NCI-H146 treated with DMSO at 0.1 percent for 48 hours (cell line): ENCODE results near the gene CTF1.
"Not testable (repeated sequence)": the region's sequence is repeated elsewhere in the genome, so short reads cannot be mapped to it uniquely, and the experiment has no call there.

ENCODE experiments used
- DNase-seq: peaks from one replicate; lab custom pipeline; 2025; ENCODE audit not compliant: unreplicated experiment; lab: John Stamatoyannopoulos, UW

CTF1 gene

DNA sequence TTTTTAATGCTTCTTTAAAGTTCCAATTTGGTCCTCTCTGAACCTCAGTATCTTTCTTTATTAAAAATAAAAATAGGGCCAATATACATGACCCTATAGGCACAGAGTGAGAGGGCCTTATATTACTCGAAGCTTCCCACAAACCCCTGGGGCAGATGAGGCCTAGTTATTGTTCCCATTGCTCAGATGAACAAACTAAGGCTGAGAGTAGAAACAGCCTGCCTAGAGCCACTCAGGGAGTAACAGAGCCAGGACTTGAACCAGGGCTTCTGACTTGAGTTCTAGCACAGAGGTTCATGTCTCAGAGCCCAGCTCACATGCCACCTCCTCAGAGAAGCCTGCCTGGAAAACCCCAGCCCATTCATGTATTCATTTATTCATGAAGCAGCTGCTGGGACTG lies 10.3 kb upstream of the CTF1 start:
- DNase-seq = no peak

DNA sequence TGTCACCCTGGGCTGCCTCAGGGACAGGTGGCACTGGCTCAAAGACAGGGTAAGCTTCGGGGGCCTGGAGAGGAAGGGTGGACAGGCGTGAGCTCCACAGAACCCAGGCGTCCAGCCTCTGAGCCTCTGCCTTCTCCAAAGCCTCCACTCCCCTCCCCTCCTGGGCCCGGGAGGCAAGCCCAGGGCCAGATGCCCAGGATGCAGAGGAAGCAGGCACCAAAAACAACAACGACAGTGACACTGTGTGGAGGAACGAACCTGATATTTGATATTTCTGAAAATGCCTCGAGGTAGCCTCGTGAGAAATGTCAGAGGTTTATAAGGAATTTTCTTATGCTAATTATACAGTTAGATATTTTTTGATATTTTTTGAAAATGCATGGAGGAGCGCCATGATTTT lies 8.5 kb upstream of the CTF1 start:
- DNase-seq = no peak

DNA sequence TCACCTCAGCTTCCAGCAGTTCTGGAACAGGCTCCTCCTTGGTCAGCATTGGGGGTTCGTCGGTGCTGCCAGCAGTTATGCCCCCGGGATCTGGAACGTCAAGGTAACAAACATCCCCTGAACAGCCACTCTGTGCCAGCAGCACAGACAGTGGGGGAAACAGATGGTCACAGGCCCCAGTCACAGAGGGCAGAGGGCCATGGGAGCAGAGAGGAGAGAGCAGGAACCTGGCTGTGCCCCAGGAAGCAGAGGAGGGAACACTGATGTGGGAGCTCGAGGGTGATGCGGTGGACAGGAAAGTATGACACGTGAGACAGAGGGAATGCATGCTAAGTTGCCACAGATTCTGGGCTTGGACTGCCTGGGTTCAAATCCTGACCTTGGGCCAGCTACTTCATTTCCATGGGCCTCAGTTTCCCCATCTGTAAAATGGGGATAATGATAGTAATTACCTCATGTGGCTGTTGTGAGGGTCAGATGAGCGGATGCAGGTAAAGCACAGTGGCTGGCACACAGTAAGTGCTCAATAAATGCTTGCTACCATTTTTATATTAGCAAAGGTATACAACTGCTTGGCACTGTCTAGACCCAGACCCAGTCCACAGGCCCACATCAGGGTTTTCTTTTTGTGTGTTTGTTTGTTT lies 7.4 kb upstream of the CTF1 start:
- DNase-seq = no peak

DNA sequence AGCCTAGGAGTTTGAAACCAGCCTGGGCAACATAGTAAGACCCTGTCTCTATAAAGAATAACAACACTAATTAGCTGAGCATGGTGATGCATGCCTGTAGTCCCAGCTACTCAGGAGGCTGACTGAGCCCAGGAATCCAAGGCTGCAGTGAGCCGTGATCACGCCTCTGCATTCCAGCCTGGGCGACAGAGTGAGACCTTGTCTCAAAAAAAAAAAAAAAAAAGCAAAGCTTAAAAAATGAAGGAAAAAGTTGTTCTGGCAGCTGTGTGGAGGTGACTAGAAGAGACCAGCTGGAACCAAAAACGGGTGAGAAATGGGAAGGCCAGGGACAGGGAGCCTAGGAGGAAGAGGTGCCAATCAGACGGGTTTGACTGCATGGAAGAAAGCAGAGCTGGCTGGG lies 6.7 kb upstream of the CTF1 start:
- no peak for DNase-seq

DNA sequence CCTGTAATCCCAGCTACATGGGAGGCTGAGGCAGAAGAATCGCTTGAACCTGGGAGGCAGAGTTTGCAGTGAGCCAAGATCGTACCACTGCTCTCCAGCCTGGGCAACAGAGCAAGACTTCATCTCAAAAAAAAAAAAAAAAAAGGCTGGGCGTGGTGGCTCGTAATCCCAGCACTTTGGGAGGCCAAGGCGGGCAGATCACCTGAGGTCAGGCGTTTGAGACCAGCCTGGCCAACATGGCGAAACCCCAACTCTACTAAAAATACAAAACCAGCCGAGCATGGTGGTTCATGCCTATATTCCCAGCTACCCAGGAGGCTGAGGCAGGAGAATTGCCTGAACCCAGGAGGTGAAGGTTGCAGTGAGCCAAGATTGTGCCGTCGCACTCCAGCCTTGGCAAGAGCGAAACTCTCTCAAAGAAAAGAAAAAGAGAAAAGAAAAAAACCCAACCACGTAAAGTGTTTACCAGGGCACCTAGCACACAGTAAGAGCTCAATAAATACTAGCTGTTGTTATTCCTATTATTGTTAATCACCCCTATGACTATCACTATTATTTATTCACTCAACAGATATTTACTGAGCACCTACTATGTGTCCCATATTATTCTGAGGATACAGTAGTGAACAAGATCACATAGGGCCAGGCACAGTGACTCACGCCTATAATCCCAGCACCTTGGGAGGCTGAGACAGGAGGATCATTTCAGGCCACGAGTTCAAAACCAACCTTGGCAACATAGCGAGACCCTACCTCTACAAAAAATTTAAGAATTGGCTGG lies 5.2 kb upstream of the CTF1 start:
- not testable (repeated sequence) for DNase-seq

DNA sequence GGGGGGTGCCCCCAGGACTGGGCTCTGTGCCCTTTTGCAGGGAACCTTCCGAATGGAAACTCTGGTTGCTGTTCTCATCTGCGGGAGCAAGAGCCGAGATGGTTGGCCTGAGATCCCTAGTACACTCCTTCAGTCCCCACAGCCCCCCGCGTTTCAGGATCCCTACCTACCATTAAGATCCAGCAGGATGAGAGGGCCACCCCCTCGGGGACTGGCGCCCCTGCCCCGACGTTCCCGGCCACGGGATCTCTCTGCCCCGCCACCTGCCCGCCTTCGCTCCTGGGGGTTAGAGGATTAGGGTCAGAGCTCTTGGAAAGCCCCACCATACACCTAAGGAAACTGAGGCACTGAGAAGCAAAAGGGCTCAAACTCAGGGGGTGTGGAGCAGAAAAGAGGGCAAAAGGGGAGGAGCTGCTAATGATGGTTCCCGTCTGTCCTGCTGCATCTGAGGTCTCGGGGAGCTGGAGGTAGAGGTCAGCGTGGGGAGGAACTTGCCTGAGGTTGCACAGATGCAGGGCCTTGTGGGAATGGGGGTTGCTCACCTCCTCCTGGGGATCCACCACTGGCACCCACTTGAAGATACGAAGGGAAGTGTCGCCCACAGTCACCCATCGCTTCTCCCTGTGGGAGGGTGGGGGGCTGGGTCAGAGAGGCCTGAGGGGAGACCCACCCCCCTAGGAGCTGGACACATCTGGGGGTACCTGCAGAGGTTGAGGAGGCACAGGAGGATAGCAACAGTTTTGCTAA lies 3.6 kb upstream of the CTF1 start:
- no peak for DNase-seq

DNA sequence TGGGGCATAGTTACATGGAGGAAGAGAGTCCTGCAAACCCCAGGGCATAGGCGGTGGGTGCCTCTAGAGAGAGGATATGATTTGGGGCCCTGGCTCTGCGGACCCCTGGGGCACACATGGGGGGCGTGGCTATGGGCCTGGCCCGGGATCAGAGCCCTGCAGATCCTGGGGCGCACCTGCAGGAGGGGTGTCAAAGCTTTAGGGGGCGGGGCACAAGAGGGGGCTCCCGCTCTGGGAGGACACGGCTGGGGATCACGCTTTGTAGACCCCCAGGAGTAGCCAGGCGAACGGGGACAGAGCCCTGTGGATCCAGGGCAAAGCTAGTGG lies 3.0 kb upstream of the CTF1 start:
- DNase-seq = no peak

DNA sequence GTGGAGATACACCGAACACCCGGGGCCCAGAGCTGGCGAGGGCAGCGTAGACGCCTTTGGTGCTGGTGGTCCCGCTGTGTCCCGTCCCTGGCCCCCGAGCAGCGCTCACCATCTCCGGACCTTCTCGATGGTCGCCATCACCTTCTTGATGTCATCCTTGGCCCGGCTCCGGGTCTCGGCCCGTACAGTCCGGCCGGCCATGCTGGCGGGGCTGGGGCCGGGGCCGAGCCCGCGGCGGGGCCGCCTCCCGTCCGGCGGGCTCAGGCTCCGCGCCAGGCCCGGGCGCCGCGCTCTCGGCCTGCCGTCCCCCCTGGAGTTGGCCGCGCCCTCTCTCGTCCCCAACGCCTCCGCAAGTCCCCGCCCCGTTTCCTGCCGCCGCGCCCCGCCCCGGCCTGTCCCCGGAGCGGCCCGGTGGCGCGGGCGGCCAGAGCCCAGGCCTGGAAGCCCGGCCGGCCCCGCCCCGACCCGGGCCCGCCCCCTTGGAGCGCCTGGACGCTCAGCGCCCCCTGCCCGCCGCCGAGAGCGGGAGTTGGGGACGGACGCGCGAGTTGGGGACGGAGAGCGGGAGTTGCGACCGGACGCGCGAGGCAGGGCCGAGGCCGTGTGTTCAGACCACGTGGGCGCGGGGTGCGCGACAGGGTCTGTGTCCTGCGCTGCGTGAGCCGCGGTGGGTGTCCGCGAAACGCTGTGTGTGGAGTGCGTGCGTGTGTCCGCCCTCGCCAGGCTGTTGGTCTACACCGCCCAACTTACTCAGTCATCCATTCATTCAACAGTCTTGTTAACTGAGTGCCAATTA lies 2.5 kb upstream of the CTF1 start, which contains the start of gene BCL7C:
Gene BCL7C (minus strand): TSS at position 334 of the 796 bp plus-strand sequence. CDS start 133 bp downstream, at position 201.
- DNase-seq = peak; percentile 73

DNA sequence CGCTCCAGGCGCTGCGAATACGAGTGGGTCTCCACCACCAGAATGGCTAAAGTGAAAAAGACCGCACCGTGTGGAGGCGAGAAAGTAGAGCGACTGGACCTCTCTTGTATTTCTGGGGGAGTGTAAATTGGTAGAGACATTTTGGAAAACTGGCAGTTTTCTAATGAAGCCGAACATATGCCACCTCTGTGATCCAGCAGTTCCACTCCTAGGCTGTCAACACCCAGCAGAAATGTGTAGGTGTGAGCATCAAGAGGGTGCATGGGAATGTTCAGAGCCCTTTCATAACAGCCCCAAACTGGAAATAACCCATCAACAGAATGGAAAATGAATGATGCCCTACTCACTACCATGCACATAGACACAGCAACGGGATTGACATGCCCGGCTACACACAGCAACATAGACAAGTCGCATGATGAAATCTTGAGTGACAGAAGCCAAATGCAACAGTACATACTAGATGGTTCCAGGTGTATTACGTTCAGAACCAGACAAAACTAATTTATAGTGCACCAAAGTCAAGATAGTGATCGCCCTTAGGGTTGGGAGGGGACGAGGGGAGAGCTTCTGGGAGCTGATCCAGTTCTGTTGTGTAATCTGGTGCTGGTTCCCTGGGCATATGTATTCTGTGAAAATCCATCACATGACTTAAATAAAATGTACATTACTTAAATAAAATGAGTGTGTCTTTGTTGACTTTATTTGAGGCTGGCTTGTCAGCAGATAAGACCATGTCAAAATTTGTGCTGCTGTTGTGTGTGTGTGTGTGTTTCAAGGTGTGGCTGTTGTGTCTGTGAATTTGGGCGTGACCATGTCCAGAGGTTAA lies 1.7 kb upstream of the CTF1 start:
- no peak for DNase-seq

DNA sequence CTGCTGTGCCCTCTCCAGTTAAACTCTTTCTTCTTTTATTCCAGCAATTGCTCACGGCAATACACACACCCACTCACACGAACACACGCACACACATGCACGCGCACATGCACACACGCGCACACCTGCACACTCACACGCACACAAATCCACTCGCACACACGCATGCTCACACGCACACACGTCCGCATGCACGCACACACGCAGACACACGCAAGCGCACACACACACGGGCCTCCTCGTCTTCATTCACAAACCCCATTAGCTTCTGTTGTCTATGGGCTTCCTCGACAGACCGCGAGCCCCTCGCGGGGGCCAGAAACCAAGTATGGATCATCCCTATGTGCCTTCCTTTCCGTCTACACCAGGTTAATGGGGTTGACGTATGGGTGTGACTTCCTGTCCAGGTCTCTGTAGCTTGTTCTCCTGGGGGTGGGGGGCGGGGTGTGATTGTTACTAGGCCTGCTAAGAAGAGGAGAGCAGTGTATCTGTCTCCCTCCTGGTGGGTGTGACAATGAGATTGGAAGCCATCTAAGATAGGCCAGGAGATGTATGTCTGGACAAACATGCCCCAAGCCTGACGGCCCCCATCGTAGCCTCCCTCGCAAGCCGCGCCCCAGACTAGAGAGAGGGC lies 670 bp upstream of the CTF1 start:
- no peak for DNase-seq

DNA sequence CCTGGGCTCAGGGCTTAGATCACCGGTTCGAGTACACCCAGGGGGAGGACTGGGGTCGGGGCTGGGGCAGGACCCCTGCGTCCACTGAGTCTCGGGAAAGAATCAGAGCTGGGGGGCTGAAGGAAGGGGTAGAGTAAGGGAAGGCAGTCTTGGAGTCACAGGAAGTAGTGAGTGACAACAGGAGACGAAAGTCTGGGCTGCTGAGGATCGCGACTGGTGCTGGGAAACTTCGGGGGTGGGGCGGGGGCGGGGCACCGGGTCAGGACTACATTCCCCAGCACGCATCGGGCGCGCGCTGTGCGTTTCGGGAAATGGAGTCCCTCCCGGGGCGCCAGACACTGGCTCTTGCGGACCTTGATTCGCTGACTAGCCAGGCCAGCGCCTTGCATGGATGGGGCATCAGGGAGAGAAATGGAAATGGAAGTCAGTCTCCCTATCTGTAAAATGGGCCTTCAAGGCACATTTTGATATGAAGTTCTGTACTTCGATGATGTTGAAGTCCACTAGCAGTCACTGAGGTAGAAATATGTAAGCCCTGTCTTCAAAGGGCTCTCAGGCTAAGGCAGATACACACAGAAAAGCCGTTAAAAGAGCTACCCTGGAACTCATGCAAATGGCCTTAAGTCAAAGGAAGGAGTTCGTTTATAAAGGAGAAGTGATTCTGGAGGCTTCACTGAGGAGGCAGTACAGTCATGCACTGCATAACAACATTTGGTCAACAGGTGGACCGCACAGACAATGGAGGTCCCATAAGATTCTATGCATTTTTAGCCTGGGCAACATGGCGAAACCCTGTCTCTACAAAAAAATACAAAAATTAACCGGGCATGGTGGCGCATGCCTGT lies 697 bp downstream of the CTF1 start:
- peak; percentile 67 for DNase-seq

DNA sequence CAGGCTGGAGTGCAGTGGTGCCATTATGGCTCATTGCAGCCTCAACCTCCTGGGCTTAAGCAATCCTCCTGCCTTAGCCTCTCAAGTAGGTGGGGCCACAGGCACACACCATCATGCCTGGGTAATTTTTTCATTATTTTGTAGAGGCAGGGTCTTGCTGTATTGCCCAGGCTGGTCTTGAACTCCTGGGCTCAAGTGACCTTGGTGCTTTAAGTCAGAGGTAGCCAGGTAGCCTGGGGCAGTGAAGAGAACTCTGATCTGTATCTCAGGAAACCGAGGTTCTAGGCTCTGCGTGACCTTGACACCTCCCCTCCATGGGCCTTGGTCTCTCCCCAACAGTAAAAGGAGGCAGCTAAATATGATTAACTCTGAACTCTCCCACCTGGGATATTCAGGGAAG lies 3.4 kb downstream of the CTF1 start:
- no peak for DNase-seq

DNA sequence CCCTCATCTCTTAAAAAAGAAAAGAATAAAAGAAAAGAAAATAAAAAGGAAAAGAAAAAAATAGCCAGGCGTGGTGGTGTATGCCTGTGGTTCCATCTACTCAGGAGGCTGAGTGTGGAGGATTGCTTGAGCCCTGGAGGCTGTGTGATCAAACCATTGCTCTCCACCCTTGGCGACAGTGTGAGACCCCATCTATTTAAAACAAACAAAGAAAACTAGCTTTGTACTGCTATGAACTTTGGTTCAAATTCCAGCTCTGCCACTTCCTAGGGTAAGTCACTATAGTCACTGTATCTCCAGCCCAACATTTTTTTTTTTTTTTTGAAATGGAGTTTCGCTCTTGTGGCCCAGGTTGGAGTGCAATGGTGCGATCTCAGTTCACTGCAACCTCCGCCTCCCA lies 4.2 kb downstream of the CTF1 start:
- no peak for DNase-seq

DNA sequence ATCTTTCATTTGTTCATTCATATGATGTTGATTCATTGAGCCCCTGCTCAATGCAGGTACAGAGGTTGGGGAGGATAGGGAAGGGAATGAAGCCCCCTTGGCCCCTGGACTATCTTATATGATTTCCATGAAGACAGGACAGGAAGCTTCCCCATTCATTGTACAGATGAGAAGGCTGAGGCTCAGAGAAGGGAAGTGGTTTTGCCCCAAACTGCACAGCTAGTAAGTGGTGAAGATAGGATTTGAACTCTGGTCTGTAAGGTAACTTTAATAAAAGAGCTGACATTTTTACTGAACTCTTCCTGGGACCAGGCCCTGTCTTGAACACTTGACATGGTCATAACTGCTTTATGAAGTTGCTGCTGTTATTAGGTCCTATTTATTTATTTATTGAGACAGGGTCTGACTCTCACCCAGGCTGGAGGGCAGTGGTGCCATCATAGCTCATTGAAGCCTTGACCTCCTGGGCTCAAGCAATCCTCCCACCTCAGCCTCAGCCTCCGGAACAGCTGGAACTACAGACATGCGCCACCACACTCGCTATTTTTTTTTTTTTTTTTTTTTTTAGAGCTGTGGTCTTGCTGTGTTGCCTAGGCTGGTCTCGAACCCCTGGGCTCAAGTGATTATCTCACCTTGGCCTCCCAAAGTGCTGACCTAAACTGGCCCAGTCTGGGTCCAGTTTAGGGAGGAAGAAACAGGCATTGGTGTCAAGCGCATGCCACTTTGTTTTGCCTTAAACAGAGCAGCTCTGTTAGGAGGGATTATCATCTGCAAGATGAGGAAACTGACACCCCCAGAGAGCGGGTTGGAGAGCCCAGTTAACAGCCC lies 5.0 kb downstream of the CTF1 start:
- no peak for DNase-seq

DNA sequence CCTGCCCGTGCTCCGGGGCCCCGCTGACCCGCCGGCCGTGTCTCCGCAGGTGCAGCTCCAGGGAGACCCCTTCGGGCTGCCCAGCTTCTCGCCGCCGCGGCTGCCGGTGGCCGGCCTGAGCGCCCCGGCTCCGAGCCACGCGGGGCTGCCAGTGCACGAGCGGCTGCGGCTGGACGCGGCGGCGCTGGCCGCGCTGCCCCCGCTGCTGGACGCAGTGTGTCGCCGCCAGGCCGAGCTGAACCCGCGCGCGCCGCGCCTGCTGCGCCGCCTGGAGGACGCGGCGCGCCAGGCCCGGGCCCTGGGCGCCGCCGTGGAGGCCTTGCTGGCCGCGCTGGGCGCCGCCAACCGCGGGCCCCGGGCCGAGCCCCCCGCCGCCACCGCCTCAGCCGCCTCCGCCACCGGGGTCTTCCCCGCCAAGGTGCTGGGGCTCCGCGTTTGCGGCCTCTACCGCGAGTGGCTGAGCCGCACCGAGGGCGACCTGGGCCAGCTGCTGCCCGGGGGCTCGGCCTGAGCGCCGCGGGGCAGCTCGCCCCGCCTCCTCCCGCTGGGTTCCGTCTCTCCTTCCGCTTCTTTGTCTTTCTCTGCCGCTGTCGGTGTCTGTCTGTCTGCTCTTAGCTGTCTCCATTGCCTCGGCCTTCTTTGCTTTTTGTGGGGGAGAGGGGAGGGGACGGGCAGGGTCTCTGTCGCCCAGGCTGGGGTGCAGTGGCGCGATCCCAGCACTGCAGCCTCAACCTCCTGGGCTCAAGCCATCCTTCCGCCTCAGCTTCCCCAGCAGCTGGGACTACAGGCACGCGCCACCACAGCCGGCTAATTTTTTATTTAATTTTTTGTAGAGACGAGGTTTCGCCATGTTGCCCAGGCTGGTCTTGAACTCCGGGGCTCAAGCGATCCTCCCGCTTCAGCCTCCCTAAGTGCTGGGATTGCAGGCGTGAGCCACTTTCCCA lies 5.9 kb downstream of the CTF1 start:
- peak; percentile 71 for DNase-seq

DNA sequence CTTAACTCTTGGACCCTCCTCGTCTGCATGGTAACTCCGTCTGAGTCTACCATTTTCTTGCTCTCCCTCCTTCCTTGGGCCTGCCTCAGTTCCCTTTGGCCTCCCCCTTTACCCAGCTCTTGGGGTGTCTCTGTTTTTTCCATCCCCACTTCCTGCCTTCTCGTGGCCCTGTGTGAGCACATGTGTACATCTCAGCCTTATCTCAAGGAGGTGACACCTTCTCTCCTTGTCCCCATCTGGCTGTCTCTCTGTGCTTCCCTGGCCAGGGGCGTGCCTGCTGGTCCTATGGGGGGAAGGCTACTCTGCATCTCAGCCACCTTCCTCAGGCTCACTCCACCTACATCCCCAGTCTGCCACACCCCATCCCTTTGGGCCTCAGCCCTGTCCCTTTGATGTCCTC lies 6.6 kb downstream of the CTF1 start:
- no peak for DNase-seq

DNA sequence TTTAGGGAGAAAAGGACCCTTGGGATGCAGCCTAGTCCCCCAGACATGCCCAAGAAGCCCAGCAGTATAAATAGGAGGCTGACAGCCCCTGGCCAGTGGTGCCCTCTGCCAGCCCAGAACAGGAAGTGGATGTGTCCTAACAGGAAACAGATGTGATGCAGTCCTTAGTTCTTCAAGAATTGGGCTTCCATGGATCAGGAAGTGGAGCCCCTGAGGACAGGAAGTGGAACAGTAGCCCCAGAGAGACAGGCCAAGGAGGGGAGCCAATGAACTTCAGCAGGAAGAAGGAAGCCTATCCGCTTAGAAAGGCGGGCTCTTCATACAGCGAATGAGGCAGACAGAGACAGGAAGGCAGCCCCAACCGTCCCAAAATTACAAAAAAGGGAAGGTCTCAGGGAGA lies 7.2 kb downstream of the CTF1 start:
- DNase-seq = no peak
